Measurements from ENCODE around the gene ABCA4.
A peak's percentile ranks its signal among the peaks of the same experiment; 100 is the strongest.

ABCA4 gene

GRCh38 chr1:93988634-93989350 lies 132.2 kb downstream of the ABCA4 start:
- H3K4me3 ChIP-seq (ENCODE audit: low read depth, low read length), result no peak overlapping the region
- ChIA-PET CTCF (interaction anchor here (0.9 to 1.6 kb wide), 6 partner anchors 9 to 347 kb away, joined by 3 to 5 read pairs (median 3); partner anchors contain the start of gene GCLM), POLR2A (interaction anchor here (1.0 to 1.4 kb wide), 2 partner anchors 9 to 80 kb away, joined by 3 to 6 read pairs; partner anchors contain the start of gene GCLM)
- no peak for DNase-seq (ENCODE audit: low read depth, low spot score)
- TF ChIP-seq CTCF (IDR thresholded peaks at IDR 0.05; ENCODE audit: insufficient read depth, low read length, missing control alignments), result no peak

- CTCF ChIA-PET, result interaction anchor here (0.6 to 2.3 kb wide), 9 partner anchors 9 to 355 kb away, joined by 3 to 16 read pairs (median 6); partner anchors contain the start of genes DNTTIP2 and GCLM
- POLR2A ChIA-PET, result no interaction called here
- TF ChIP-seq CTCF (IDR thresholded peaks at IDR 0.05; ENCODE audit: insufficient read depth, low read length, missing control alignments), result no peak
- H3K4me3 ChIP-seq (ENCODE audit: low read depth, low read length), result no peak overlapping the region
- DNase-seq (ENCODE audit: low read depth, low spot score), result no peak
Observed at GRCh38 chr1:93981274-93981667, 139.7 kb downstream of the ABCA4 start.

GRCh38 chr1:93980320-93981273 lies 140.4 kb downstream of the ABCA4 start:
- no peak for DNase-seq (ENCODE audit: low read depth, low spot score)
- ChIA-PET POLR2A (interaction anchor here (1.3 to 1.8 kb wide), 2 partner anchors 9 to 40 kb away, joined by 6 to 7 read pairs; no protein-coding TSS in a partner anchor), CTCF (interaction anchor here (1.0 to 2.3 kb wide), 11 partner anchors 8 to 355 kb away, joined by 3 to 16 read pairs (median 4); partner anchors contain the start of genes DNTTIP2 and GCLM)
- H3K4me3 ChIP-seq (ENCODE audit: low read depth, low read length), result no peak overlapping the region
- peak; percentile 14 for TF ChIP-seq CTCF (IDR thresholded peaks at IDR 0.05; ENCODE audit: insufficient read depth, low read length, missing control alignments)

GRCh38 chr1:93979718-93980319 lies 141.1 kb downstream of the ABCA4 start:
- no peak for TF ChIP-seq CTCF (IDR thresholded peaks at IDR 0.05; ENCODE audit: insufficient read depth, low read length, missing control alignments)
- H3K4me3 ChIP-seq (ENCODE audit: low read depth, low read length), result no peak overlapping the region
- CTCF ChIA-PET, result interaction anchor here (0.8 to 2.3 kb wide), 9 partner anchors 9 to 356 kb away, joined by 3 to 16 read pairs (median 6); partner anchors contain the start of gene GCLM
- DNase-seq (ENCODE audit: low read depth, low spot score), result no peak
- POLR2A ChIA-PET, result interaction anchor here (1.3 to 1.8 kb wide), 2 partner anchors 10 to 41 kb away, joined by 6 to 7 read pairs; no protein-coding TSS in a partner anchor

GRCh38 chr1:93979040-93979717 lies 141.8 kb downstream of the ABCA4 start:
- DNase-seq (ENCODE audit: low read depth, low spot score), result no peak

More at GRCh38 chr1:93979040-93979717, 141.8 kb downstream of the ABCA4 start:
- ChIA-PET CTCF (interaction anchor here (0.8 to 2.3 kb wide), 8 partner anchors 9 to 357 kb away, joined by 3 to 16 read pairs (median 5); partner anchors contain the start of gene GCLM), POLR2A (interaction anchor here (1.3 to 1.8 kb wide), 2 partner anchors 10 to 42 kb away, joined by 6 to 7 read pairs; no protein-coding TSS in a partner anchor)
- no peak for TF ChIP-seq CTCF (IDR thresholded peaks at IDR 0.05; ENCODE audit: insufficient read depth, low read length, missing control alignments)
- H3K4me3 ChIP-seq (ENCODE audit: low read depth, low read length), result no peak overlapping the region

Measured in AG04449 (cell line).